A549 (cell line): ENCODE results near the gene BRPF3.

Experiments
- CTCF ChIP-seq: fragments of >200 bp; sonication (Bioruptor Twin); formaldehyde crosslinking; IDR thresholded peaks from 3 replicates; pipeline ENCODE4 v1.5.1; 2016
- FOSL2 ChIP-seq, 2 experiments: fragments of 450-650 bp in 1 of 2; fragments of >200 bp in 1 of 2; sonication (Bioruptor Twin) in 1 of 2; formaldehyde crosslinking; IDR thresholded peaks; 2 replicates each; pipeline versions ENCODE4 v1.5.0 to v1.6.1; 2016 to 2020; ENCODE audit warnings: mild to moderate bottlenecking in 1 of 2, moderate library complexity in 1 of 2
- POLR2A ChIP-seq: IDR thresholded peaks from 2 replicates; pipeline ENCODE4 v1.6.1; 2012; ENCODE audit warnings: mild to moderate bottlenecking, low read length
- RCOR1 ChIP-seq: fragments of 150-350 bp; IDR thresholded peaks from 2 replicates; pipeline ENCODE4 v1.6.1; 2014; ENCODE audit warnings: antibody characterized with exemption, low read length, low read depth
- ZNF302 ChIP-seq: fragments of 250-450 bp; sonication (Bioruptor Pico); IDR thresholded peaks from 2 replicates; pipeline ENCODE4 v1.9.0; 2021; ENCODE audit warnings: inconsistent platforms, mild to moderate bottlenecking, moderate library complexity

DNA sequence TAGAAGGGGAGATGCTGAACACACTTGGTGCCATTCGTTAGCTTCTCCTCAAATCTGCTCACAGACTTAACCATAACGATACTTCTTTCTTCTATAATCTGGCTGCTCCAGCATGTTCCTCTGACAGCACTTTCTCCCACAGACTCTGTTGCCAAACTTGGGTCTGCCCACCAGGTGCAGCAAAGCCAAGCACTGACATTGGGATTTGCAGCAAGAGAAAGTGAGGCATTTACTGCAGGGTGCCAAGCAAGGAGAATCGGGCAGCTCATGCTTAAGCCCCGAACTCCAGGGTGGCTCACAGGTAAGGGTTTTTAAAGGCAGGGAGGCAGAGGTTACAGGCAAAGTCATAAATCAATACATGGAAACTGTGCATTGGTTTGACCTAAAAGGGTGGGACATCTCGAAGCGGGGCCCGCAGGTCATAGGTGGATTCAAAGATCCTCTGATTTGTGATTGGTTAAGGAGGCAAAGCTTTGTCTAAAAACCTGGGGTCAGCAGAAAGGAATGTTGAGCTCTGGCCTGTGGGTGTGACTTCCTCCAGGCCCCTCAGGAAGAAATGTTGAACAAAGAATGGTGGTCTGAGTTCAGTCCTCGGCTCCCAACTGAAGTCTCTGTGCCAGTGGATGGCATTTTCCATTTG, 48.2 kb downstream of the BRPF3 start:
- no peak for TF ChIP-seq POLR2A
- TF ChIP-seq ZNF302 (CRISPR knock-in tag): no peak
- no peak for TF ChIP-seq CTCF
- TF ChIP-seq RCOR1: no peak
- TF ChIP-seq FOSL2 (IDR thresholded peaks at IDR 0.05): no peak
- TF ChIP-seq FOSL2 (CRISPR knock-in tag; IDR thresholded peaks at IDR 0.05): no peak
